Measurements from ENCODE around the gene SOX3.

SOX3 gene

DNA sequence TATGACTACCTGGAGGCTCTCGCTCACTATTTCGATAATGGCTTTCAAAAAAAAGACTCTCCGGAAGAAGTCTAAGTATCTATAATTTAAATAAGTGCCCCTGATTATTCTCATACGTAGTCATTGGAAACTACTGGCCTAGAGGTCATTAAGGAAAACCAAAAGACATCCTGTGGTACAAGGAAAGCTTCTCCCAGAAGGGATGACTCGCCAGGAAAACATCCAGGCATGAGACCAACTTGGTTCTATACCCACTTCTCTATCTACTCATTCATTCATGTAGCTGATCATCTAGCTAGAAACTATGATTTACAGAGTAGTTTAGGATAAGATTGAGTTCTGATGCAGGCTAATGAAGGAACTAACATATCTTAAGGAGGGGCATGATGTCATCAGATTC is 37.7 kb downstream of the SOX3 start:
- TF ChIP-seq, protein P1, sequence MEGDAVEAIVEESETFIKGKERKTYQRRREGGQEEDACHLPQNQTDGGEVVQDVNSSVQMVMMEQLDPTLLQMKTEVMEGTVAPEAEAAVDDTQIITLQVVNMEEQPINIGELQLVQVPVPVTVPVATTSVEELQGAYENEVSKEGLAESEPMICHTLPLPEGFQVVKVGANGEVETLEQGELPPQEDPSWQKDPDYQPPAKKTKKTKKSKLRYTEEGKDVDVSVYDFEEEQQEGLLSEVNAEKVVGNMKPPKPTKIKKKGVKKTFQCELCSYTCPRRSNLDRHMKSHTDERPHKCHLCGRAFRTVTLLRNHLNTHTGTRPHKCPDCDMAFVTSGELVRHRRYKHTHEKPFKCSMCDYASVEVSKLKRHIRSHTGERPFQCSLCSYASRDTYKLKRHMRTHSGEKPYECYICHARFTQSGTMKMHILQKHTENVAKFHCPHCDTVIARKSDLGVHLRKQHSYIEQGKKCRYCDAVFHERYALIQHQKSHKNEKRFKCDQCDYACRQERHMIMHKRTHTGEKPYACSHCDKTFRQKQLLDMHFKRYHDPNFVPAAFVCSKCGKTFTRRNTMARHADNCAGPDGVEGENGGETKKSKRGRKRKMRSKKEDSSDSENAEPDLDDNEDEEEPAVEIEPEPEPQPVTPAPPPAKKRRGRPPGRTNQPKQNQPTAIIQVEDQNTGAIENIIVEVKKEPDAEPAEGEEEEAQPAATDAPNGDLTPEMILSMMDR (IDR thresholded peaks at IDR 0.05; ENCODE audit: low read length), result no peak
- TF ChIP-seq EZH2phosphoT487 (IDR thresholded peaks at IDR 0.05; ENCODE audit: low read length) (no peak), EZH2 (optimal IDR thresholded peaks at IDR 0.05; ENCODE audit: low read depth, low read length) (no peak)
- no peak overlapping the region for H3K4me3 ChIP-seq (ENCODE audit: low read length)

More for the DNA sequence above, 37.7 kb downstream of the SOX3 start:
- no peaks in the 10 kb centered on the region for H3K36me3 ChIP-seq (replicated peaks; ENCODE audit: insufficient read depth, low read length)
- H3K9ac ChIP-seq (ENCODE audit: low read length), result no peak overlapping the region
- H3K79me2 ChIP-seq (ENCODE audit: low read length), result no peaks in the 10 kb centered on the region
- H3K9me3 ChIP-seq (replicated peaks; ENCODE audit: insufficient read depth, low read length), result no peaks in the 10 kb centered on the region
- no peaks in the 10 kb centered on the region for H3K27me3 ChIP-seq (replicated peaks; ENCODE audit: insufficient read depth, low read length)
- H3K27ac ChIP-seq (ENCODE audit: low read length), result no peak overlapping the region
- H4K20me1 ChIP-seq (ENCODE audit: insufficient read depth, low read length), result no peaks in the 10 kb centered on the region
- no peak overlapping the region for H2AFZ ChIP-seq (ENCODE audit: low read length)
- H3K4me1 ChIP-seq (ENCODE audit: low read length), result no peaks in the 10 kb centered on the region
- DNase-seq, result no peak
- H3K4me2 ChIP-seq (ENCODE audit: low read depth, low read length), result no peak overlapping the region
- no peaks in the 10 kb centered on the region for H3K9me2 ChIP-seq (replicated peaks; ENCODE audit: insufficient read depth, low read length)
- H3F3A ChIP-seq (ENCODE audit: insufficient read depth, low read length), result no peaks in the 10 kb centered on the region

All from MM.1S (cell line).